PFSK-1 (cell line): Measurements from ENCODE around the gene ATP2B2.

Experiments used
- REST ChIP-seq, 2 experiments: IDR thresholded peaks; 2 replicates each; pipeline versions ENCODE4 v1.6.1 to v1.8.0; 2011 to 2012; ENCODE audit warnings: low read depth in 2 of 2, low read length in 2 of 2, control low read depth in 1 of 2, inconsistent platforms in 1 of 2, mild to moderate bottlenecking in 1 of 2, moderate library complexity in 1 of 2; ENCODE audit not compliant: insufficient read depth in 1 of 2
- SIN3A ChIP-seq: IDR thresholded peaks from 2 replicates; pipeline ENCODE4 v1.6.1; 2012; ENCODE audit warnings: mild to moderate bottlenecking, low read length, moderate library complexity, borderline replicate concordance; ENCODE audit not compliant: insufficient read depth
- TAF1 ChIP-seq: IDR thresholded peaks from 2 replicates; pipeline ENCODE4 v1.6.1; 2012; ENCODE audit warnings: low read length, control low read depth, borderline replicate concordance; ENCODE audit not compliant: insufficient read depth

- TF ChIP-seq TAF1 (no peak), REST (IDR thresholded peaks at IDR 0.05; ENCODE audit: insufficient read depth in 1 of 2, low read depth in 2 of 2, low read length in 2 of 2) (no peak), SIN3A (no peak)
These were observed 18.2 kb upstream of the ATP2B2 start for GRCh38 chr3:10523561-10523960.
